Spleen (tissue), 11 donors: ENCODE measurements around the gene OR5AU1. TPM values are rescaled to one million over a fixed set of nuclear protein-coding genes. Genes with fewer than 3 reads are reported as not detected.

Experiments used
- DNase-seq: peaks from one replicate; pipeline ENCODE4 v3.0.0-alpha.2; 2020
- H3K27ac ChIP-seq, 8 donors: fragments of 200-600 bp; sonication (generic) in 7 of 8; 1 replicate in 4 of 8; 2 replicates in 4 of 8; pipeline versions ENCODE4 v1.5.0 to v1.8.0; 2016 to 2021; ENCODE audit warnings: inconsistent platforms in 4 of 8, mild to moderate bottlenecking in 4 of 8, moderate library complexity in 1 of 8
- H3K27me3 ChIP-seq, 7 donors: fragments of 200-600 bp; sonication (generic) in 6 of 7; replicated peaks in 1 of 7; 1 replicate in 4 of 7; 2 replicates in 3 of 7; pipeline versions ENCODE4 v1.5.0 to v1.8.0; 2016 to 2021; ENCODE audit warnings: inconsistent platforms in 3 of 7, mild to moderate bottlenecking in 1 of 7
- H3K36me3 ChIP-seq, 6 donors: fragments of 200-600 bp; sonication (generic) in 5 of 6; 1 replicate in 4 of 6; 2 replicates in 2 of 6; pipeline versions ENCODE4 v1.5.0 to v1.8.0; 2016 to 2021; ENCODE audit warnings: inconsistent platforms in 2 of 6
- H3K4me1 ChIP-seq, 6 donors: fragments of 200-600 bp; sonication (generic) in 5 of 6; 1 replicate in 3 of 6; 2 replicates in 3 of 6; pipeline versions ENCODE4 v1.5.0 to v1.8.0; 2016 to 2021; ENCODE audit warnings: inconsistent platforms in 3 of 6
- H3K4me3 ChIP-seq, 8 donors: fragments of 200-600 bp; sonication (generic) in 7 of 8; 1 replicate in 4 of 8; 2 replicates in 4 of 8; pipeline versions ENCODE4 v1.5.0 to v1.8.0; 2016 to 2021; ENCODE audit warnings: inconsistent platforms in 4 of 8, mild to moderate bottlenecking in 4 of 8, moderate library complexity in 2 of 8
- H3K9me3 ChIP-seq, 8 donors: fragments of 200-600 bp; sonication (generic) in 7 of 8; 1 replicate in 4 of 8; 2 replicates in 4 of 8; pipeline versions ENCODE4 v1.5.0 to v1.8.0; 2016 to 2021; ENCODE audit warnings: inconsistent platforms in 4 of 8
- POLR2A ChIP-seq, 3 donors: fragments of 450-650 bp; IDR thresholded peaks; one replicate each; pipeline ENCODE4 v1.5.1; 2017; ENCODE audit warnings: antibody characterized with exemption in 3 of 3, mild to moderate bottlenecking in 1 of 3
- POLR2AphosphoS5 ChIP-seq, 3 donors: sonication (generic); formaldehyde crosslinking; IDR thresholded peaks; one replicate each; pipeline ENCODE4 v1.5.1; 2017; ENCODE audit warnings: antibody characterized with exemption in 3 of 3
- WGBS, 5 donors: extraction: QIAGEN DNeasy Blood & Tissue Kit in 3 of 5; methylation state at CpG; one replicate each; pipeline versions ENCODE4 v1.1.5 to v1.1.7; 2013 to 2018; 5-methylcytosine and 5-hydroxymethylcytosine counted together
- intact Hi-C: fragments of 100-400 bp; cut with DNase I; formaldehyde crosslinking; loops from one replicate; pipeline ENCODE4 v1.15.0; 2023; ENCODE audit warnings: low total_unique reads
- polyA plus RNA-seq, 3 donors: library from polyadenylated mRNA; stranded (reverse); fragments of 200-250 nt; gene quantifications; one replicate each; pipeline ENCODE4 v1.2.1, GENCODE V29; 2013
- total RNA-seq, 7 donors: library from RNA; depleted of rRNA in 3 of 7; stranded (reverse); fragments of >200 nt in 3 of 7; fragmentation: NEBNext Ultra II Directional in 4 of 7; extraction: Animal tissue kit (Norgen Biotek cat#: 25700) in 4 of 7; gene quantifications; one replicate each; pipeline versions ENCODE4 v1.1.0 to v1.2.1, GENCODE V29; 2016 to 2021
- TF ChIP-seq, protein P1 (sequence below), 11 experiments: fragments of 200-600 bp in 7 of 11; fragments of 450-650 bp in 4 of 11; sonication (generic) in 4 of 11; IDR thresholded peaks in 8 of 11; conservative IDR thresholded peaks in 3 of 11; 1 replicate in 7 of 11; 2 replicates in 4 of 11; pipeline versions ENCODE4 v1.4.0 to v1.8.0; 2016 to 2021; ENCODE audit warnings: antibody characterized with exemption in 11 of 11, inconsistent platforms in 4 of 11, mild to moderate bottlenecking in 1 of 11
- donor health status: healthy with polysubstance abuse.
- donor health status: DM: no; HTN: no; CAD: no; lungs with moderate emphysema.
- donor health status: DM: no; HTN: no; CAD: no.
- donor health status: Bipolar disorder and iron deficiency.
- donor health status: healthy.
- donor health status: DM: no; HTN: no; CAD: no.
- donor health status: DM: yes; HTN: yes; CAD: no.

Gene OR5AU1
- total and polyA plus RNA-seq, 10 donors, result not detected

DNA sequence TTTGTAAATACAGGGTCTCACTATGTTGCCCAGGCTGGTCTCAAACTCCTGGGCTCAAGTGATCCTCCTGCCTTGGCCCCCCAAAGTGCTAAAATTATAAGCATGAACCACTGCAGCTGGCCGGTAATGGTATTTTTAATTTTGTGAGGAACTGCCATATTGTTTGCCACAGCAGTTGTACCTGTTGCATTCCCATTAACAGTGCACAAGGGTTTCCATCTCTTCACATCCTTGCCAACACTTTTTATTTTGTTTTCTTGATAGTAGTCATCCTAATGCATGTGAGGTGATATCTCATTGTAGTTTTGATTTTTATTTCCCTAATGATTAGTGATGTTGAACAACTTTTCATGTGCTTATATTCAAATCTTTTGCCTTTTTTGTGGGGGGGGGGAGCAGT lies 13.5 kb downstream of the OR5AU1 start:
- peaks cover 6 to 29% (median 23%) of the 10 kb centered on the region in 8 donors for H3K9me3 ChIP-seq
- H3K4me1 ChIP-seq, result no peaks in the 10 kb centered on the region
- WGBS, 5 donors, result 89 to 96% (median 93%) methylated on average over 1 of the region's 1 CpG
- no peaks in the 10 kb centered on the region for H3K36me3 ChIP-seq
- H3K4me3 ChIP-seq, result no peak overlapping the region
- no peak for DNase-seq
- intact Hi-C loops, result no loop called here
- TF ChIP-seq POLR2A (IDR thresholded peaks at IDR 0.05) (no peak), POLR2AphosphoS5 (IDR thresholded peaks at IDR 0.05) (no peak)
- TF ChIP-seq, protein P1, sequence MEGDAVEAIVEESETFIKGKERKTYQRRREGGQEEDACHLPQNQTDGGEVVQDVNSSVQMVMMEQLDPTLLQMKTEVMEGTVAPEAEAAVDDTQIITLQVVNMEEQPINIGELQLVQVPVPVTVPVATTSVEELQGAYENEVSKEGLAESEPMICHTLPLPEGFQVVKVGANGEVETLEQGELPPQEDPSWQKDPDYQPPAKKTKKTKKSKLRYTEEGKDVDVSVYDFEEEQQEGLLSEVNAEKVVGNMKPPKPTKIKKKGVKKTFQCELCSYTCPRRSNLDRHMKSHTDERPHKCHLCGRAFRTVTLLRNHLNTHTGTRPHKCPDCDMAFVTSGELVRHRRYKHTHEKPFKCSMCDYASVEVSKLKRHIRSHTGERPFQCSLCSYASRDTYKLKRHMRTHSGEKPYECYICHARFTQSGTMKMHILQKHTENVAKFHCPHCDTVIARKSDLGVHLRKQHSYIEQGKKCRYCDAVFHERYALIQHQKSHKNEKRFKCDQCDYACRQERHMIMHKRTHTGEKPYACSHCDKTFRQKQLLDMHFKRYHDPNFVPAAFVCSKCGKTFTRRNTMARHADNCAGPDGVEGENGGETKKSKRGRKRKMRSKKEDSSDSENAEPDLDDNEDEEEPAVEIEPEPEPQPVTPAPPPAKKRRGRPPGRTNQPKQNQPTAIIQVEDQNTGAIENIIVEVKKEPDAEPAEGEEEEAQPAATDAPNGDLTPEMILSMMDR (IDR thresholded peaks at IDR 0.05 in 8 of 11, conservative IDR thresholded peaks at IDR 0.05 in 3 of 11), result no peak
- H3K27me3 ChIP-seq, result peaks cover 0 to 12% (median 0%) of the 10 kb centered on the region in 7 donors
- H3K27ac ChIP-seq, result no peak overlapping the region

DNA sequence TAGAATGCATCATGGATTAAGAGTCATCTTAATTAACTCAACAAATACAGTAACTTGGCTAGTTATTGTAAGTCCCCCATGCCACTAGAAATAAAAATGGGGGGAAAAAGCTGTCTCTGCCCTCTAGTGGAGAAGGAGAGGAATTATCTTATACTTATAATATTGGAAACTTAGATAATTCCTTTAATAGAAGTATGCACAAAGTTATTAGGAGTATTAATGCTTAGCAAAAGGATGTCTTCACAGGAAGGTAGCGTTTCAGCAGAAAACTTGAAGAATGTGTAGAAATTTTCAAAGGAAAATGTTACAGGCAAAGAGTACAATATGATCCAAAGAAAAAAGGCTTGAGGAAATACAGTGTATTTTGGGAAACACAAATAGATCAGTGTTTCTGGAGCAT lies 19.8 kb downstream of the OR5AU1 start:
- Histone ChIP-seq H3K4me1 (no peaks in the 10 kb centered on the region), H3K36me3 (no peaks in the 10 kb centered on the region), H3K27ac (no peak overlapping the region), H3K27me3 (no peaks in the 10 kb centered on the region), H3K9me3 (no peaks in the 10 kb centered on the region), H3K4me3 (no peak overlapping the region)
- WGBS, 5 donors, result 10 to 22% (median 18%) methylated on average over 1 of the region's 1 CpG
- TF ChIP-seq POLR2AphosphoS5 (IDR thresholded peaks at IDR 0.05) (no peak), POLR2A (IDR thresholded peaks at IDR 0.05) (no peak)
- TF ChIP-seq, protein P1 (IDR thresholded peaks at IDR 0.05 in 8 of 11, conservative IDR thresholded peaks at IDR 0.05 in 3 of 11), result peak in 9 of 11 experiments; percentile 16 to 65 (median 57)
- DNase-seq, result no peak
- intact Hi-C loops, result no loop called here

DNA sequence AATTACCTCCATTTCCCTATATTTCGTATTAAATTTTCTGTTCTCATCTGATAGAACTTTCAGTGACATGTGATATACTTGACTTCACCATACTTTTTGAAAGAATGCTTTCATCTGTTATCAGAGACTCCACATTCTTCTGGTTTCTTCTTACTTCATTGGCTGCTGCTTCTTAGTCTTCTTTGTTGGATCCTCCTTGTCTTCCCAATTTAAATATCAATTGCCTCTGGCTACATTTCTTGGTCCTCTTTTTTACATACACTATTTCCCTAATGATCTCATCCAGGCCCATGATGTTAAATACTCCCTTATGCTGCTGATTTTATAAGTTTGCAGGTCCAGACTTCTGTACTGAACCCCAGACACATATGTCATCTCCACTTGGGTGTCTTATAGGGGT lies 22.0 kb downstream of the OR5AU1 start:
- H3K4me3 ChIP-seq, result no peak overlapping the region
- H3K27ac ChIP-seq, result no peak overlapping the region
- DNase-seq, result no peak
- 51 to 78% (median 59%) methylated on average over 1 of the region's 1 CpG for WGBS, 5 donors
- no peaks in the 10 kb centered on the region for H3K27me3 ChIP-seq
- H3K4me1 ChIP-seq, result no peaks in the 10 kb centered on the region
- no peak for TF ChIP-seq POLR2A (IDR thresholded peaks at IDR 0.05)
- TF ChIP-seq, protein P1 (IDR thresholded peaks at IDR 0.05 in 8 of 11, conservative IDR thresholded peaks at IDR 0.05 in 3 of 11), result no peak
- no peak for TF ChIP-seq POLR2AphosphoS5 (IDR thresholded peaks at IDR 0.05)
- peaks cover 0 to 3% (median 0%) of the 10 kb centered on the region in 8 donors for H3K9me3 ChIP-seq
- intact Hi-C loops, result no loop called here
- H3K36me3 ChIP-seq, result no peaks in the 10 kb centered on the region

DNA sequence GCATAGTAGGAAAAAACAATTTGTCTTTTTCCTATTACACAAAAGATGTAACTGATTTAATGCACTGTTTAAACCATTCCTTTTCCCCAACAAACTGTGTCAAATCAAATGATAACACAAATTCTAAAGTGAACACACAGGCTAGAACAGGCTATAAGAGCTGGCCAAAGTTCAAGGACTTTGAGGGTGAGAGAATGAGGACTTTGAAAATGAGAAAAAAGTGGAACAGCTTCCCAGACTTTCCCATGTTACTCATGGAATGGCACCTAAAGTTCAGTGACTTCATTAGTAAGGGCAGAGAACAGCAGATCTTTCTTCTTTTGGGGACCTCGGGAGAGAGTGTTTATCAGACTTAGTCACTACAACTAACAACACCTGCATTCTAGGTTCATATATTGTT lies 32.4 kb downstream of the OR5AU1 start:
- peaks cover 0 to 18% (median 0%) of the 10 kb centered on the region in 8 donors for H3K9me3 ChIP-seq
- no peak overlapping the region for H3K4me3 ChIP-seq
- peaks cover 0 to 13% (median 0%) of the 10 kb centered on the region in 7 donors for H3K27me3 ChIP-seq
- WGBS, 5 donors, result 86 to 96% (median 92%) methylated on average over 1 of the region's 1 CpG
- intact Hi-C loops, result no loop called here
- no peaks in the 10 kb centered on the region for H3K4me1 ChIP-seq
- DNase-seq, result no peak
- no peak overlapping the region for H3K27ac ChIP-seq
- H3K36me3 ChIP-seq, result no peaks in the 10 kb centered on the region
- TF ChIP-seq POLR2AphosphoS5 (IDR thresholded peaks at IDR 0.05), result no peak
- no peak for TF ChIP-seq POLR2A (IDR thresholded peaks at IDR 0.05)
- TF ChIP-seq, protein P1 (IDR thresholded peaks at IDR 0.05 in 8 of 11, conservative IDR thresholded peaks at IDR 0.05 in 3 of 11), result no peak
